Thymus (tissue), 11 donors: ENCODE results near the gene CRTC3. TPM values are rescaled to one million over a fixed set of nuclear protein-coding genes. Genes with fewer than 3 reads are reported as not detected.

Source experiments
- DNase-seq, 9 donors: peaks; one replicate each; pipeline ENCODE4 v3.0.0-alpha.2; 2013; ENCODE audit warnings: low spot score in 9 of 9, low read depth in 6 of 9, missing footprints in 1 of 9
- H3K27ac ChIP-seq, 2 donors: one replicate each; pipeline ENCODE4 v1.5.1; 2013; ENCODE audit warnings: control low read depth in 1 of 2, low read depth in 1 of 2, low read length in 1 of 2, mild to moderate bottlenecking in 1 of 2, moderate library complexity in 1 of 2
- H3K27me3 ChIP-seq, 2 donors: one replicate each; pipeline ENCODE4 v1.5.1; 2013; ENCODE audit warnings: low read length in 1 of 2; ENCODE audit not compliant: control insufficient read depth in 2 of 2, insufficient read depth in 1 of 2
- H3K36me3 ChIP-seq, 2 donors: one replicate each; pipeline ENCODE4 v1.5.1; 2013; ENCODE audit warnings: low read length in 1 of 2, mild to moderate bottlenecking in 1 of 2, moderate library complexity in 1 of 2; ENCODE audit not compliant: control insufficient read depth in 2 of 2, insufficient read depth in 2 of 2
- H3K4me1 ChIP-seq, 2 donors: one replicate each; pipeline ENCODE4 v1.5.1; 2013; ENCODE audit warnings: low read length in 2 of 2; ENCODE audit not compliant: control insufficient read depth in 2 of 2, insufficient read depth in 2 of 2
- H3K4me3 ChIP-seq, 2 donors: one replicate each; pipeline ENCODE4 v1.5.1; 2013; ENCODE audit warnings: low read length in 2 of 2, control low read depth in 1 of 2, mild to moderate bottlenecking in 1 of 2
- H3K9me3 ChIP-seq, 2 donors: one replicate each; pipeline ENCODE4 v1.5.1; 2013; ENCODE audit warnings: low read length in 1 of 2, mild to moderate bottlenecking in 1 of 2; ENCODE audit not compliant: control insufficient read depth in 2 of 2, insufficient read depth in 1 of 2
- WGBS: extraction: QIAGEN DNeasy Blood & Tissue Kit; methylation state at CpG from one replicate; pipeline ENCODE4 v1.1.7; 2013; 5-methylcytosine and 5-hydroxymethylcytosine counted together
- polyA plus RNA-seq: library from polyadenylated mRNA; stranded (reverse); fragments of 200-250 nt; gene quantifications from one replicate; pipeline ENCODE4 v1.2.3, GENCODE V29; 2013
- total RNA-seq: library from RNA; stranded (reverse); fragments of 120-200 nt; gene quantifications from one replicate; pipeline ENCODE4 v1.2.4, GENCODE V29; 2013
- donor health status: healthy.

The CRTC3 gene
- total and polyA plus RNA-seq, 2 donors = 5.8 to 17.9 TPM

DNA sequence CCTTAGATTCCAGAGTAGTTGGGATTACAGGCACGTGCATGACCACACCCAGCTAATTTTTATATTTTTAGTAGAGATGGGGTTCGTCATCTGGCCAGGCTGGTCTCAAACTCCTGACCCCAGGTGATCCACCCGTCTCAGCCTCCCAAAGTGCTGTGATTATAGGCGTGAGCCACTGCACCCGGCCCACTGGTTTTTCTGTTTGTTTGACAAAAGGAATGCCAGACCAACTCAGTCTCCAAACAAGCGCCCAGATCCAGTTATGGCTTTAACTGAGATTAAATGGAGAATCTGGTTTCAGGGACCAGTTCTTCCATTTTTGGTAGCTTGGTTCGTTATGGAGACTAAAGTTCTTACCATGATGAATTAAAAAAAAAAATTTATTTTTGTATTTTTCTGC, 50.8 kb downstream of the CRTC3 start:
- no peaks in the 10 kb centered on the region for H3K9me3 ChIP-seq
- peaks cover 14 to 44% of the 10 kb centered on the region in 2 donors for H3K4me1 ChIP-seq
- no peak overlapping the region for H3K4me3 ChIP-seq
- WGBS = 91% methylated on average over 7 of the region's 7 CpGs
- no peak overlapping the region for H3K27ac ChIP-seq
- no peak for DNase-seq
- no peaks in the 10 kb centered on the region for H3K27me3 ChIP-seq
- H3K36me3 ChIP-seq = peaks cover 0 to 5% of the 10 kb centered on the region in 2 donors

DNA sequence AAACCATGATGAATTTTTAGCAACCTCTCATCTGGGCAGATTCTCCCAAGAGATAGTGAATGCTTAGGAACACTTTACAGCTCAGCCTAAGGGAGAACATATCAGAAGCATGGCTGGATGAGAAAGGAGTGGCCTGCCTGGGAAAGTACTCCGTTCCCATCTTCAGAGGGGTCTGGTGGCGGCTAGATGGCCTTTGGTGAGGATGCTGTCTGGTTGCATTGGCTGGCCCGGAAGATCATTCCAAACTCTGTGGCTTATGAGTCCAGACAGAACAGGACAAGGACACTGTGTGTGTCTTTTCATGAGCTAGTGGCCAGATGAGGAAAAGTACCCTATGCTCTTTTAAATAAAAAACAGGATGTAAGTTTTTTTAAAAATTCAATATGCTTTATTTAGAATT, 51.2 kb downstream of the CRTC3 start:
- peaks cover 0 to 5% of the 10 kb centered on the region in 2 donors for H3K36me3 ChIP-seq
- no peaks in the 10 kb centered on the region for H3K9me3 ChIP-seq
- over 99% methylated on average over 3 of the region's 3 CpGs for WGBS
- peak overlapping the region in 1 of 2 donors; percentile 53 for H3K27ac ChIP-seq
- H3K4me3 ChIP-seq = no peak overlapping the region
- no peaks in the 10 kb centered on the region for H3K27me3 ChIP-seq
- DNase-seq = no peak
- peaks cover 14 to 43% of the 10 kb centered on the region in 2 donors for H3K4me1 ChIP-seq

DNA sequence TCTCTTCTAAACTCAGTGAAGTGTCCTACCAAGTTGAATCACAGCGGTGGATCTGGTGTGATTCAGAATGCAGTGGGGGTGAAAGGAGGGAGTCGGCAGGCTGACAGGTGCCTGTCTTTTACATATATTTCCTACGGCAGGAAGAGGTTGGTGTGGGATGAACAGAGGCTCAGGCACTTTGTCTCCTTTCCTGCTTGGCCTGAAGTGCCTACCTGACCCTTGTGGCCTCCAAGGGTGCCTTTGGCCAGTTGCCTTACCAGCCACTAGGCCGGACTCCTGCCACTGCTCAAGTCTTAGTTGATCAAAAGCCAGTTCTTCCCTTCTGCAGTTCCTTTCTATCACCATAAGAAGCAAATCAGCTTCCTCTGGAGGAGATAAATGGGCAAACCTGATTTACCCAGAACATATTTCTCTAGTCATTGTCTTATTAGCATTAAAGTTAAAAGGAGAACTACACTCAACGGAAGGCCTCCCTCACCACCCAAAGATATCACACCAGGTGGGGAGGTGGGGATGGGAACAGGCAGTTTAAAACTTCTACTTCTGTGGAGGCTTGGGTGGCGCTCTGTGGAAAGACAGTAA, 52.1 kb downstream of the CRTC3 start:
- DNase-seq = peak in 1 of 9 donors; percentile 75
- no peaks in the 10 kb centered on the region for H3K27me3 ChIP-seq
- H3K36me3 ChIP-seq = peaks cover 0 to 5% of the 10 kb centered on the region in 2 donors
- H3K27ac ChIP-seq = peak overlapping the region; percentile 67 to 87
- H3K4me3 ChIP-seq = no peak overlapping the region
- 23% methylated on average over 6 of the region's 6 CpGs for WGBS
- no peaks in the 10 kb centered on the region for H3K9me3 ChIP-seq
- H3K4me1 ChIP-seq = peaks cover 14 to 34% of the 10 kb centered on the region in 2 donors

DNA sequence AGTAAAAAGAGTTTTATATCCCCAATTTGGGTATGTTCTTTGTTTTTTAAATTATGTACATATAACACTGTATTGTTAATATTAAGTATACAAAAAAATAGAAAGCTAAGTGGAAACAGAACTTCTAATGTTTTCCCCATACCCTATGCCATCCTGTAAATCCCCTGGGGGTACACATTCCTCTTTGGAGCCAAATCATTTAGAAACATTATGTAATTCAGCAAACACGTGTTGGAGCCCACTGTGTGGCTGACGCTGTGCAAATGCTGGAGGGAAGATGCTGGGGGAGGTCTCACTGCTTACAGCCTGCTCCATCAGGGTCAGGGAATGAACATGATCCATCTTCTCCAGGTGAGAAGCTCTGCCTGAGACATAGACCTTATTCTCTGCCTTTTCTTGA, 52.8 kb downstream of the CRTC3 start:
- Histone ChIP-seq H3K9me3 (no peaks in the 10 kb centered on the region), H3K4me3 (no peak overlapping the region), H3K27me3 (no peaks in the 10 kb centered on the region), H3K4me1 (peaks cover 14 to 32% of the 10 kb centered on the region in 2 donors), H3K27ac (peak overlapping the region in 1 of 2 donors; percentile 87), H3K36me3 (peaks cover 0 to 5% of the 10 kb centered on the region in 2 donors)
- WGBS = 78% methylated on average over 2 of the region's 2 CpGs
- no peak for DNase-seq

DNA sequence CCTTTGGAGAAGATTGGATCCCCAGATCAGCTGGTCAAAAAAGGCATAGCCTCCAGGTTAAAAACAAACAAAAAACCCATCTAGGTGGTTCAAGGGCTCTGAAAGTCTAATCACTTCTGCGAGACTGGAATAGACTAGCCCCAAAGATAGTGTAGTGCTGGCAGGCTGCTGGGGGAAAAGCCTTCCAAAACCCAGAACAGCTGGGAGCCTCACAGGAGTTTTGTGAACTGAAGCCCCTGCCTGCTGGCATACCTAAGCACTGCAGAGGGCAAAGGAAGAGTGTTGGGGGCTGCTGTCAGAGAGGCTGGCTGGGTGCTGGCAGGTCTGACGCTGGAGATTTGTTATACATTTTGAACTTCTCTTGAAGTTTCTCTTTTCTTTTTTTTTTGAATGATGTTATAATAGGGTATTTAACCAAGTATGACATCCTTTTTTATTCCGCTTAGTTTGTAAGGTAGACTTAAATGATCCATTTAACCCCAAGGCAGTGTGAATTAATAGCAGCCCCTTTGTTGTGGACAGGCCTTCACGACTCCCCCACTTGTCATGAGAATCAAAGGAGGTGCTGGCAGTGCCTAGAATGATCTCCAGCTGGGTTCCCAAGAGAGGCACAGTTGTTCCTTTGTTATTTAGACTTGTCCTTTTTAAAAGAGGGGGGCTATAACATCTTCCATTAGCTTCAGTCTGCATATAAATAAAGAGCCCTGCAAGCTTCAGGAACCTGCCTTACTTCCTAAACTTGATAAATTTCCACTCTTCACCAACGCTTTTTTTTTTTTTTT, 53.9 kb downstream of the CRTC3 start:
- H3K4me3 ChIP-seq = no peak overlapping the region
- DNase-seq = no peak
- 69% methylated on average over 5 of the region's 5 CpGs for WGBS
- peaks cover 0 to 8% of the 10 kb centered on the region in 2 donors for H3K36me3 ChIP-seq
- peak overlapping the region in 1 of 2 donors; percentile 15 for H3K27ac ChIP-seq
- no peaks in the 10 kb centered on the region for H3K27me3 ChIP-seq
- H3K9me3 ChIP-seq = no peaks in the 10 kb centered on the region
- H3K4me1 ChIP-seq = peaks cover 14 to 32% of the 10 kb centered on the region in 2 donors

DNA sequence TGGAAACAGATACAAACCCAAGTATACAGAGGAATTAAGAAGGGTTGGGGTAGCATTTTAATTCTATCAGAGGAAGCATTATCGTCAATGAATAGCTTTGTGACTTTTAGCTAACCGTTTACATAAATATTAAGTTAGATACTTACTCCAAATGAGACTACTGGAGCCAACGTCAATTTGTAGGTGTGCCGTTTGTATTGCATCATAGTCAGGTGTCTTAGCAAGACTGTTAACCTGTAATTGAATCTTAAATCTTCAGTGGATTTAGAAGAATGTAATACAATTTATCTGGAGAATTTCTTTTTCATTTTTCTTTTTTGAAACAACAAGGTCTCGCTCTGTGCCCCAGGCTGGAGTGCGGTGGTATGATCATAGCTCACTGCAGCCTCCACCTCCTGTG, 55.1 kb downstream of the CRTC3 start:
- H3K4me3 ChIP-seq = no peak overlapping the region
- 81% methylated on average over 6 of the region's 6 CpGs for WGBS
- H3K27me3 ChIP-seq = no peaks in the 10 kb centered on the region
- H3K9me3 ChIP-seq = no peaks in the 10 kb centered on the region
- peaks cover 14 to 32% of the 10 kb centered on the region in 2 donors for H3K4me1 ChIP-seq
- DNase-seq = no peak
- H3K36me3 ChIP-seq = peaks cover 0 to 9% of the 10 kb centered on the region in 2 donors
- H3K27ac ChIP-seq = no peak overlapping the region

DNA sequence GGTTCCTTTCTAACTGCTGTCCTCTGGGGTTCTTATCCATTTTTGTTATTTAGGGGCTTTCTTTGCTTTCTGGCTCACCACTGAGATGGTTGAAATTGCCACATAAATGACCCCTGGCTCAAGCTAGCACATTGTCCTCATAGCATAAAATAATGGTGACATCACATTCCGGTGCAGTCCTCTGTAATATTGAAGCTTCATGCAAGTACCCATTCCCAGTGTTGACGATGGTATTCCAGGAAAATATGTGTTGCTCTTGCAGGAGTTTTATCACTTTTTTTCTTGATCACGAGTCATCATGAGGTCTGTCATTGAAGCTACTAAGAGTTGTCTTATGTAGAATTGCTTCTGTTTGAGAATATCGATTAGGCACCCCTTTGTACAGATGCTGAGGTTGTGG, 56.1 kb downstream of the CRTC3 start:
- Histone ChIP-seq H3K36me3 (peaks cover 0 to 9% of the 10 kb centered on the region in 2 donors), H3K4me3 (no peak overlapping the region), H3K27me3 (no peaks in the 10 kb centered on the region), H3K27ac (no peak overlapping the region), H3K4me1 (peaks cover 14 to 29% of the 10 kb centered on the region in 2 donors), H3K9me3 (no peaks in the 10 kb centered on the region)
- WGBS = 98% methylated on average over 4 of the region's 4 CpGs
- no peak for DNase-seq

DNA sequence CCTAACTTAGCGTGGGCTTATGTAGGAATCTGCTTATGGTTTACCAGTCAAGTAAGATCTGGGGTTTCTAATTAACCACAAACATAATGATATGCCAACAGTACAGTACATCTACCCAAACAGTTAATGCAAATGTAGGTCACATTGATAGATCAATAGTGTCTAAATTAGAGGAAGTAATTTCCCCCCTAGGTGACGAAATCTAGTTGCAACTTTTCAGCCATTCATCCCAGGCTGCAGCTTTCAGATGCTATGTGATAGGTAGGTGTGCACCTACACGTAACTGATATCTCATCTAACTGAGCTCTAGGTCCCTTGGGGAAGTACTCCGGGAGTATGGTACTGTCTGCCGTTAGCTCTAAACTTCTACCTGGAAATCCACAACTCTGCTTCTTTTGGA, 57.2 kb downstream of the CRTC3 start:
- Histone ChIP-seq H3K36me3 (peaks cover 0 to 9% of the 10 kb centered on the region in 2 donors), H3K27me3 (no peaks in the 10 kb centered on the region), H3K27ac (no peak overlapping the region), H3K4me3 (no peak overlapping the region), H3K4me1 (peaks cover 10 to 22% of the 10 kb centered on the region in 2 donors), H3K9me3 (no peaks in the 10 kb centered on the region)
- 98% methylated on average over 5 of the region's 5 CpGs for WGBS
- no peak for DNase-seq

DNA sequence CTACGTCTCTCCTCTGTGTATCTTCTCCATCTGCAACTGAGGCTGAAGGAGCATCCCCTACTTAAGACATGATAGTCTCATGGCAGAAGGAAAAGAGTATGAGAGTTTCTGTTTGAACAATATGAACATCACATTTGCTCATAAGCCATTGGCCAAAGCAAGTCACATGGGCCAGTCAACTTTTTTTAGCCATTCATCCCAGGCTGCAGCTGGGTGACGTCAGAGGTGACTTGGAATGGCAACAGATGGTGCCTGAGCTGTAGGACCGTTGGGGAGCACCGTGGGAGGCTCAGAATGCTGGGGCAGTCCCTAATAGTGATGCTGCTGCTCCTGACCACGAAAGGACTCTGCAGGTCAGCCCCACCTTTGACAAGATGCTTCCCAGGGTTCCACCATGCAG, 58.7 kb downstream of the CRTC3 start:
- peaks cover 4 to 9% of the 10 kb centered on the region in 2 donors for H3K4me1 ChIP-seq
- peaks cover 0 to 6% of the 10 kb centered on the region in 2 donors for H3K36me3 ChIP-seq
- no peak overlapping the region for H3K27ac ChIP-seq
- DNase-seq = no peak
- no peaks in the 10 kb centered on the region for H3K27me3 ChIP-seq
- WGBS = 86% methylated on average over 5 of the region's 5 CpGs
- H3K4me3 ChIP-seq = no peak overlapping the region
- H3K9me3 ChIP-seq = no peaks in the 10 kb centered on the region
